Measurements from ENCODE around the gene DSG4. TPM values are rescaled to one million over a fixed set of nuclear protein-coding genes. Genes with fewer than 3 reads are reported as not detected.

Gene DSG4
- total and polyA plus RNA-seq, 2 of the 4 experiments (the other 2 are of a cell fraction) = not detected

DNA sequence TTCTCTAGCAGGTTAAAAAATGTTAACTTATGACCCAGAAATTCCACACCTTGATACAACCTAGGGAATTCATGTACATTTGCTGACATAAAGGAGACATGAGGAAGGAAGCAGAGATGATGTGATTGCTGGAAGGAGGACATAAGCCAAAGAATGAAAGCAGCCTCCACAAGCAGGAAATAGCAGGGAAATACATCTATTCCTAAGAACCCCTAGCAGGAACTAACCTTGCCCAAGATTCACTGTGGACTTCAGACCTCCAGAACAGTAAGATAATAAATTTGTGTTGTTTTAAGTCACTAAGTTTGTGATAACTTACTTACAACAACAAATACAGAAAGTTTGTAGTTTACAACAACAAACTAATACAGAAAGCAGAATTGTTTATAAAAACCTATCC, 4.6 kb upstream of the DSG4 start:
- in situ Hi-C loops (cut with MboI; ENCODE audit: low sequenced_read_pairs) = no loop called here
- CTCF ChIA-PET = no interaction called here

More for the DNA sequence above, 4.6 kb upstream of the DSG4 start:
- POLR2A ChIA-PET (ENCODE audit: unreplicated experiment) = no interaction called here
- H2AK5ac ChIP-seq (ENCODE audit: low read depth, low read length) = no peak overlapping the region
- no peak overlapping the region for H3K9ac ChIP-seq (ENCODE audit: low read depth, low read length)
- no peak overlapping the region for H4K8ac ChIP-seq (ENCODE audit: low read depth in 2 of 2, low read length in 2 of 2)
- H3K36me3 ChIP-seq (ENCODE audit: control insufficient read depth, insufficient read depth, low read length) = no peaks in the 10 kb centered on the region
- no peak overlapping the region for H3K56ac ChIP-seq (ENCODE audit: extremely low read depth, insufficient read depth, low read length)
- no peaks in the 10 kb centered on the region for H3K79me1 ChIP-seq (ENCODE audit: low read depth in 1 of 2, low read length in 2 of 2)
- H3K23ac ChIP-seq (ENCODE audit: low read depth, low read length) = no peak overlapping the region
- DNase-seq (no peak), ATAC-seq (ENCODE audit: low read depth) (no peak)
- no peak overlapping the region for H4K5ac ChIP-seq (ENCODE audit: low read depth, low read length)
- no peak overlapping the region for H4K91ac ChIP-seq (ENCODE audit: insufficient read depth, low read depth, low read length)
- H2BK20ac ChIP-seq (ENCODE audit: low read depth, low read length) = no peak overlapping the region
- BruUV-seq (replicated peaks) = no TSS peak
- H3K4me2 ChIP-seq (ENCODE audit: low read depth, low read length) = no peak overlapping the region
- dilution Hi-C loops (cut with HindIII; ENCODE audit: low sequenced_read_pairs, unreplicated experiment) = no loop called here
- H2BK5ac ChIP-seq (ENCODE audit: low read depth, low read length, poor library complexity, severe bottlenecking) = no peak overlapping the region
- H2AFZ ChIP-seq (replicated peaks; ENCODE audit: low read length, poor library complexity) = no peak overlapping the region
- H3K27ac ChIP-seq (ENCODE audit: insufficient read depth, low read length) = no peak overlapping the region
- H3K27me3 ChIP-seq (ENCODE audit: control insufficient read depth, insufficient read depth, low read length) = no peaks in the 10 kb centered on the region
- H4K20me1 ChIP-seq (ENCODE audit: insufficient read depth, low read length) = no peaks in the 10 kb centered on the region
- H3K4me1 ChIP-seq (ENCODE audit: control insufficient read depth, insufficient read depth, low read length) = no peaks in the 10 kb centered on the region
- no peak overlapping the region for H2BK15ac ChIP-seq (ENCODE audit: low read depth, low read length)
- H3K4ac ChIP-seq (ENCODE audit: low read depth, low read length) = no peak overlapping the region
- intact Hi-C loops (cut with micrococcal nuclease) = no loop called here
- H3K14ac ChIP-seq (replicated peaks; ENCODE audit: low read depth, low read length) = no peak overlapping the region
- H3K9me3 ChIP-seq (ENCODE audit: control insufficient read depth, insufficient read depth, low read length) = no peaks in the 10 kb centered on the region
- H2BK120ac ChIP-seq (ENCODE audit: low read depth, low read length) = no peak overlapping the region
- H2AK9ac ChIP-seq (replicated peaks; ENCODE audit: low read depth, low read length, poor library complexity) = no peak overlapping the region
- H3K18ac ChIP-seq (ENCODE audit: low read depth, low read length) = no peak overlapping the region
- no peak overlapping the region for H3K4me3 ChIP-seq (ENCODE audit: insufficient read depth, low read depth, low read length)
- no peak for TF ChIP-seq MAFK (IDR thresholded peaks at IDR 0.05; ENCODE audit: low read depth, low read length)
- TF ChIP-seq BHLHE40 (IDR thresholded peaks at IDR 0.05; ENCODE audit: low read depth, low read length) = no peak
- TF ChIP-seq SMC3 (IDR thresholded peaks at IDR 0.05; ENCODE audit: low read depth, low read length) = no peak
- TF ChIP-seq MAZ (IDR thresholded peaks at IDR 0.05; ENCODE audit: borderline replicate concordance, low read depth, low read length) = no peak
- TF ChIP-seq POLR2A (IDR thresholded peaks at IDR 0.05; ENCODE audit: low read depth, low read length) = no peak
- no peaks in the 10 kb centered on the region for H3K9me1 ChIP-seq (ENCODE audit: insufficient read depth, low read length)
